Jurkat, Clone E6-1 (cell line): Measurements from ENCODE around the gene LARGE1.

Experiments
- DNase-seq: peaks from one replicate; pipeline ENCODE4 v3.0.0-alpha.2; 2011; ENCODE audit warnings: low read depth, low spot score
- H3K4me3 ChIP-seq: 2 replicates; pipeline ENCODE4 v1.5.1; 2011; ENCODE audit warnings: mild to moderate bottlenecking, low read length, control low read depth, moderate library complexity

LARGE1 gene

GRCh38 chr22:33917744-33918406 is 2.4 kb downstream of the LARGE1 start:
- DNase-seq, result no peak
- no peak overlapping the region for H3K4me3 ChIP-seq

DNA sequence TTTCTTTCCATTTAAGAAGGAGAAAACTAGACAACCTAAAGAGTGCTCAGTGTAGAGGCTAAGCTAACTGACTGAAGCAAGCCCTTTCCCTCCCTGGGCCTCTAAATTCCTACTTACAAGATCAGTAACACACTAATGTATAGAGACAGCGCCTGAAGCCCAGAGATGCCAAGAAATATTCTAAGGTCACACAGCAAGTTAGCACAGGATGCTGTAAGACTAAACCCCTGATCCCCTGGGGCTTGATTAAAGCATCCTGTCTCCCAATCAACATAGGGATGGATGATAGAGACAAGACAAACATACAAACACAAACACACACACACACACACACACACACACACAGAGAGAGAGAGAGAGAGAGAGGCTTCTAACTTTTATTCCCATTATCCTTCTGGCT is 5.6 kb downstream of the LARGE1 start:
- no peak for DNase-seq

DNA sequence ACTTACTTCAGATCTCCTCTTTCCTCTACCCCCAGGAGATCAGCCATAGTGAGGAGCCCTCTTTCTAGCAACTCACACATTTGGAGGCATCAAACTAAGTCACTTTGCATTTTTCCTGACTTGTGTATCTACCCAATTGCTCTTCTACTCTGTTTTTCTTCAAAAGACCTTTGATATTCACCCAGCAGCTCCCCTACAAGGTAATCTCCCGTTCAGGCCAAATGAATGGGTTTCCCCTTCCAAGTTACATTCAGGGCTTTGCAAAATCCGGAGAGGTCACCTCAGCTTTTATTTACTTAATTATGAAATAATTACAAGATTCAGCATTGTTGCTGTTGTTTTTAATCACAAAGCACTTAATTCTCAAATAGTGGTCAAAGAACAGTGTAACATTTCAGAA is 6.1 kb downstream of the LARGE1 start:
- no peak overlapping the region for H3K4me3 ChIP-seq
- no peak for DNase-seq

More for the DNA sequence above, 5.6 kb downstream of the LARGE1 start:
- H3K4me3 ChIP-seq, result no peak overlapping the region

DNA sequence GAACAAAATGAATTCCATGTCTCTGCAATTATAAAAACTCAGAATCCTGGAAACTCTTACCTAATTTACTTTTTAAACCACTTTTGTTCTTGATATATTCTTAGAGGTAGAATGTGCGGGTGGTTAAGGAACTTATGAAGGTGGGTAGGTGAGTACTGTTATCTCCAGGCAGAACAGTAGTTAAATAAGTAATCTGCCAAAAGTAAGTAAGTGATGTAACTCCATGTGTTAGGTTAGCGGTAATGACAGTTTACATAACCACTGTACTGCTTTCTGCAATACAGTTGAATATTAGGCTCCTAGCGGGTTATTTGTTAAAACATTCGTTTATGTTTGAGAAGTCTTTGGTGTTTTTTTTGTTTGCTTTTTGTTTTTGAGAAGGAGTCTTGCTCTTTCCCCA is 7.1 kb downstream of the LARGE1 start:
- H3K4me3 ChIP-seq, result no peak overlapping the region
- DNase-seq, result no peak

DNA sequence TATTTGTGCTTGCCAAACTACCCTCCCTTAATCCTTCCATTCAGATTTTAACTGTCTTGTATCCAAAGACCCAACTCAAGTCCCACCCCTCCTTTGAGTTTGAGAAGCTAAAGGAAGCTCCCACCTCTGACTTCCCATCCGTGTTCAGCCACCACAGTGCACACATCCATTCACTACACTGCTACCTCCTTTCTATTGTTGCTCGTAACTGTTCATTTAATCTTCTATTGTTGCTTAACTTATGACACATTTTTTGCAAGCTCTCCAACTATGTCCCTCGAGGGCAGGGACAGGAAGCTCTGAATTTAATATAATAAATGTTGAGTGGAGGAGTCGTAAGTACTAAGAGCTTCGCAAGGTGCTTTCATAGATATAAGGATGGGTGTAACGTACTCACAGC is 10.4 kb downstream of the LARGE1 start:
- no peak for DNase-seq
- no peak overlapping the region for H3K4me3 ChIP-seq

DNA sequence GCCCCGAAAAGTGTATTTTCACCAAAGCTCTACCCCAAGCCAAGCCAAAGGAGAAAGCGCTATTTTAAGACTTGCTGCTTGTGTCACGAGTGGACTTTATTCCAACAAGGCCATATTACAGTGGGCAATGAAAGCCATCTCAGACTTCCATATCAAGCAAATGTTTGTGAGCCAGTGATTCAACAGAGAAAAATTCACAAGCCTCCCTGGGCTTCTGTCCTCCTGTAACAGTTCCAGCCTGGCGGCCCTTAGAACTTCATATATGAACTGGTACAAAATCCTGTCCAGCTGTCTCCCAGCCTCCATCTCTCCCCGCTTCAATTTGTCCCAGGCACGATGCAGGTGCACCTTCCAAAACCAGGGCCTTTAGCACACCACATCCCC is 11.2 kb downstream of the LARGE1 start:
- DNase-seq, result no peak
- H3K4me3 ChIP-seq, result no peak overlapping the region

GRCh38 chr22:33908171-33909074 is 11.9 kb downstream of the LARGE1 start:
- DNase-seq, result no peak
- H3K4me3 ChIP-seq, result no peak overlapping the region

GRCh38 chr22:33906954-33907353 is 13.3 kb downstream of the LARGE1 start:
- H3K4me3 ChIP-seq, result no peak overlapping the region
- no peak for DNase-seq

DNA sequence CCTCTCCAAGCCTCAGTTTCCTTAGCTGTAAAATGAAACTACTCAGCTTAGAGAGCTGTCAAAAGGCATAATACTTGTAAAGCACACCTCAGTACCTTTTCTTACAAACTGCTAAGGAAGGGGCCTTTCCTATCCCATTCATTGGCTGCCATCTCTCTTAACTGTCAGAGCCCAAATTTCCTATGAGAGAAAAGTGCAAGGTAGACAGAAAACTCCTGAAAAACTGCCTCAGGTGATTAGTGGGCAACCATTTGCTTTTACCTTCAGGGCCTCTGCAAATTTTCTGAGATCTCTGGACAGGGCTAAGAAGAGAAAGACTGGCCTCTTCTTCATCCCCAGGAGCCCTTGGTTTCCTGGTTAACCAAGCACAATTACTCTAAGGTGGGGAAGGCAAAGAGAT is 13.8 kb downstream of the LARGE1 start:
- no peak overlapping the region for H3K4me3 ChIP-seq
- DNase-seq, result no peak

- H3K4me3 ChIP-seq, result no peak overlapping the region
- DNase-seq, result no peak
These were observed 17.3 kb downstream of the LARGE1 start for GRCh38 chr22:33903012-33903411.

GRCh38 chr22:33902073-33902472 is 18.2 kb downstream of the LARGE1 start:
- H3K4me3 ChIP-seq, result no peak overlapping the region
- no peak for DNase-seq

DNA sequence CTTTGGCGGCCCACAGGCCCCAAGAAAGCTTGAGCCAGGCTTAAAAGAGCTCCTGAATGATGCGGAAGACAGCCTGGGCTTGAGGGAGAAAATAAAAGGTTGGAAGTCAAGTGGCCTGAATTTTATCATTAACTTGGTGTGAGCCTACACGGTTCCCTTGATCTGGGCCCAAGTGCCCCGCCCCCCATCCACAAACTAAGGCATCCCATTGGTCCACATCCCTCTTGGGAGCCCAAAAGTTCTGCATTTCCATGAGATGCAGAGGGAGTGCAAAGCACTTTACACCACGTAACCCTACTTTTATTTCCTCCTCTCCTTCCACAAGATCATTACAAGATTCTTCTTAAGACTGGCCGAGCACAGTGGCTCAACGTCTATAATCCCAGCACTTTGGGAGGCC is 22.2 kb downstream of the LARGE1 start:
- no peak overlapping the region for H3K4me3 ChIP-seq
- DNase-seq, result no peak

- DNase-seq, result no peak
- no peak overlapping the region for H3K4me3 ChIP-seq
These were observed 22.8 kb downstream of the LARGE1 start for GRCh38 chr22:33897448-33897835.

DNA sequence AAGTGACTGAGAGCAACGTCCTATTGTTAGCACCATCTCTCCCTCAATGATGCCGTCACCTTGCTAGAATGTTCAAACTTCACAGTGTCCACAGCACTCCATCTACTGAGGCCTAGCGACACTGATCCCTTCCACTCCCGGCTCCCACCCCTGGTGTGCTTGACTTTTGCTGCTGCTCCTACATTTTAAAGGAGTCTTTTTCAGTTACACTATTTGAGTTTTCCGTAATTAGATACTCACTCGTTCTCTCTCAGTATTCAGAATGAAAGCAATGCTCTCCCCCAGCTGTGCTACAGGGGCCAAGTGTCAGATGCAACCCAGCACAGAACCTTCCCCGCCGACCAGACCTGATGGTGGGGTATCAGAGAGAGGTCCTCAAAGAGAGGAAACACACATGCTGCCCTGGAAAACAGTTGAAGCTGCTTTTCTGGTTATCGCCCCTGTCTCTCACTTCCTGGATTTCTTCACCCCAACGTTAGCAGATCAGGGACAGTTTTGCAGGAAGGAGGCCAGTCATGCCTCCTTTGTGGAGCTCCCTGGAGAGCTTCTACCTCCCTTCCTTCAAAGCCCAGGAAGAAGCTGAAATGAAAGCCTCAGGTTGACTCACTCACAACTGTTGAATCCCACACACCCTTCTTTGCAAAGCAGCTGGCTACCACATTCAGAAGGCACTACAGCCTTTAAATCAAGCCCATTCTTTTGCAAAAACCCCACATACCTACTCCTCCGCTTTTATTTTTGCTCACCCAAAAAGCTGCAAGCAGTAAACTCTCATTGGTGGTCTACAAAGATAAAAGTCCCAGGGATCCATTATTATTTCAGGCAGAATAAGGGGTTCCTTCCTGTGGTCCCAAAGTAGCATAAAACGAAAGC is 23.5 kb downstream of the LARGE1 start:
- no peak overlapping the region for H3K4me3 ChIP-seq

DNA sequence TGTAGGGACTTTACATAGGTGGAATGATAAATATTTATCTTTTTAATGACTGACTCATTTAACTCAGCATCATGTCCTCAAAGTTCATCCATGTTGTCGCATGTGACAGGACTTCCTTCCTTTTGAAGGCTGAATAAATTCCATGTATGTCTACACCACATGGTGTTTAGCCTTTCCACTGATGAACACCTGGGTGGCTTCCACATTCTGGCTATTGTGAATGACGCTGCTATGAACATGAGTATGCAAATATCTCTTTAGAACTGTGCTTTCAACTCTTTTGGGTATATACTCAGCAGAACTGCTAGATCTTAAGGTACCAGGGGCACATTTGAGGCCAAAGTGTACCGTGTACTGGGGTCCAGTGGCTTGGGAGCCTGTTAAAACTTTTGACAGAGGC is 24.1 kb downstream of the LARGE1 start:
- H3K4me3 ChIP-seq, result no peak overlapping the region
- DNase-seq, result no peak

More for the DNA sequence above, 23.5 kb downstream of the LARGE1 start:
- DNase-seq, result no peak

DNA sequence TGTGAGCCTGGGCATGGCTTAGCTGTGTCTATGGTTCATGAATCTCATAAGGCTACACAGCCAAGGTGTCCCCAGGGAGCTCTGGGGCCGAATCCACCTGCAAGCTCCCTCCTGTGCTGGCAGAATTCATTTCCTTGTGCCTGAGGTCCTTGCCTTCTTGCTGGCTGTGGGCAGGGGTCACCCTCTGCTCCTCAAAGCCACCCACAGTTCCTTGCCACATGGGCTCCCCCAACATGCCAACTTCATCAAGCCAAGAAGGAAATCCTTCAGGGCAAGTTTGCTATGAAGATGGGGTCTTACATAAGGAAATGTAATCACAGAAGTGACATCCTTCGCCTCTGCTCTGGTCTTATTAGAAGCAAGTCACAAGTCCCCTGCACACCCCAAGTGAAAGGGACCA is 24.8 kb downstream of the LARGE1 start:
- H3K4me3 ChIP-seq, result no peak overlapping the region
- no peak for DNase-seq

DNA sequence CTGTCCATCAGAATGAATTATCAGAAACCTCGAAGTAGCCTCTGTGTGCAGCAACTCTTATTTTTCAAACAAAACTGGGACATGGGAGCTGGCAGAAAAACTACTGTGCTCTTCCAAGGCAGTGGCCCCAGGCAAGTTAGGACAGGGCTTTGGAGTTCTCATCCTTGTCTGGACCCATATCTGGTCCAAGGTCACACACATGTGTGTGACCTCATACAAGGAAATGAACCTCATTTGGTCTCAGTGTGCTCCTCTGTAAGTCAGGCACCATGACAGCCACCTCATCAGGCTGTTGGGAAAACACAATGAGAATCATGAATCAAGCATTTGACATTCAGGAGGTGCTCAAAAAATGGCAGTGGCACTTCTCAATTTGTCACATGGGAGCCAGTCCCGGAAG is 25.8 kb downstream of the LARGE1 start:
- no peak for DNase-seq
- no peak overlapping the region for H3K4me3 ChIP-seq

GRCh38 chr22:33894036-33894435 is 26.2 kb downstream of the LARGE1 start:
- DNase-seq, result no peak
- no peak overlapping the region for H3K4me3 ChIP-seq

DNA sequence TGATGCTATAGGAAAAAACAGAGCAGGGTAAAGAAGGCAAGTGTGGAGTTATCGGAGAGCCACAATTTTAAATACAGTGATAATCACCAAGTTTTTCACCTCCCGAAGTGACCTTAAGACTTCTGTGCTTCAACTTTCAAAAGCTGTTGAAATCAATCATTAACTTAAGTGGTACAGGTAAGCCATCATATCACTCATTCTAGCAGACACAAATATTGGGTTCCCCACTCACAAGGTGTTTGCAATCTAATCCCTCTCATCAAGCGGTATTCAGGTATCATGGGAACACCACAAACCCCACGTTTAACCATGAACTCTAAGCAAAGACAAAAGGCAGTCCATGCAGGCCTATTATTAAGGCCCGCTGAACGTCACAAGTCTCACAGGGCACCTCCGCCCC is 26.8 kb downstream of the LARGE1 start:
- no peak overlapping the region for H3K4me3 ChIP-seq
- DNase-seq, result no peak

- H3K4me3 ChIP-seq, result no peak overlapping the region
- no peak for DNase-seq
These were observed 28.3 kb downstream of the LARGE1 start for GRCh38 chr22:33891992-33892391.
